Neuronal stem cell (in vitro differentiated cells): ENCODE measurements around the gene TBX5.
A peak's percentile ranks its signal among the peaks of the same experiment; 100 is the strongest.

ENCODE experiments used
- DNase-seq: peaks from one replicate; pipeline ENCODE4 v3.0.0-alpha.2; 2013; ENCODE audit warnings: low spot score
- H2AFZ ChIP-seq: one replicate; pipeline ENCODE4 v1.6.1; 2013; ENCODE audit warnings: mild to moderate bottlenecking, low read length, inconsistent platforms
- H2AK5ac ChIP-seq: 2 replicates; pipeline ENCODE4 v1.6.1; 2013; ENCODE audit warnings: low read depth, mild to moderate bottlenecking, inconsistent platforms, low read length, moderate library complexity, mixed read lengths
- H2BK120ac ChIP-seq: 2 replicates; pipeline ENCODE4 v1.6.1; 2013; ENCODE audit warnings: low read depth, mild to moderate bottlenecking, inconsistent platforms, low read length, moderate library complexity, mixed read lengths
- H2BK12ac ChIP-seq: one replicate; pipeline ENCODE4 v1.6.1; 2013; ENCODE audit warnings: low read length, inconsistent platforms
- H2BK15ac ChIP-seq: 2 replicates; pipeline ENCODE4 v1.6.1; 2013; ENCODE audit warnings: mild to moderate bottlenecking, low read length, inconsistent platforms, mixed read lengths
- H2BK5ac ChIP-seq: one replicate; pipeline ENCODE4 v1.6.1; 2013; ENCODE audit warnings: inconsistent platforms, mild to moderate bottlenecking, low read length, moderate library complexity
- H3K14ac ChIP-seq: one replicate; pipeline ENCODE4 v1.6.1; 2013; ENCODE audit warnings: low read length, inconsistent platforms
- H3K18ac ChIP-seq: 2 replicates; pipeline ENCODE4 v1.6.1; 2013; ENCODE audit warnings: low read length, inconsistent platforms
- H3K23ac ChIP-seq: 2 replicates; pipeline ENCODE4 v1.6.1; 2013; ENCODE audit warnings: low read depth, mild to moderate bottlenecking, mixed read lengths, low read length, inconsistent platforms; ENCODE audit not compliant: poor library complexity
- H3K27ac ChIP-seq: replicated peaks from 3 replicates; pipeline ENCODE4 v1.5.1; 2013; ENCODE audit warnings: low read length, inconsistent platforms
- H3K27me3 ChIP-seq, 3 experiments: 2 replicates each; pipeline ENCODE4 v1.6.1; 2013; ENCODE audit warnings: low read length in 3 of 3, mild to moderate bottlenecking in 2 of 3, inconsistent platforms in 1 of 3, low read depth in 1 of 3, mixed read lengths in 1 of 3, moderate library complexity in 1 of 3; ENCODE audit not compliant: control insufficient read depth in 3 of 3, insufficient read depth in 3 of 3
- H3K36me3 ChIP-seq, 2 donors: replicated peaks in 1 of 2; 2 replicates each; pipeline ENCODE4 v1.6.1; 2013; ENCODE audit warnings: low read length in 2 of 2; ENCODE audit not compliant: control insufficient read depth in 2 of 2, insufficient read depth in 2 of 2
- H3K4ac ChIP-seq: 2 replicates; pipeline ENCODE4 v1.6.1; 2013; ENCODE audit warnings: inconsistent platforms, mild to moderate bottlenecking, low read length, moderate library complexity
- H3K4me1 ChIP-seq, 2 donors: 1 replicate in 1 of 2; 2 replicates in 1 of 2; pipeline ENCODE4 v1.6.1; 2013; ENCODE audit warnings: low read length in 2 of 2, low read depth in 1 of 2; ENCODE audit not compliant: control insufficient read depth in 2 of 2, insufficient read depth in 1 of 2
- H3K4me2 ChIP-seq: one replicate; pipeline ENCODE4 v1.6.1; 2013; ENCODE audit warnings: mild to moderate bottlenecking, low read length, inconsistent platforms; ENCODE audit not compliant: insufficient read depth, poor library complexity, severe bottlenecking
- H3K4me3 ChIP-seq, 2 donors: 2 replicates each; pipeline ENCODE4 v1.5.1; 2013; ENCODE audit warnings: low read length in 2 of 2, mild to moderate bottlenecking in 2 of 2, inconsistent platforms in 1 of 2, moderate library complexity in 1 of 2
- H3K79me1 ChIP-seq: one replicate; pipeline ENCODE4 v1.6.1; 2013; ENCODE audit warnings: low read depth, mild to moderate bottlenecking, inconsistent platforms, low read length, moderate library complexity
- H3K9ac ChIP-seq: one replicate; pipeline ENCODE4 v1.6.1; 2013; ENCODE audit warnings: mild to moderate bottlenecking, low read depth, low read length, inconsistent platforms; ENCODE audit not compliant: poor library complexity
- H3K9me3 ChIP-seq, 2 donors: replicated peaks in 1 of 2; 2 replicates each; pipeline versions ENCODE3 to v1.6.1; 2013; ENCODE audit warnings: low read length in 2 of 2, mild to moderate bottlenecking in 2 of 2, inconsistent platforms in 1 of 2, low read depth in 1 of 2, mixed read lengths in 1 of 2, moderate library complexity in 1 of 2; ENCODE audit not compliant: control insufficient read depth in 2 of 2, insufficient read depth in 1 of 2
- H4K8ac ChIP-seq: one replicate; pipeline ENCODE4 v1.6.1; 2013; ENCODE audit warnings: low read depth, mild to moderate bottlenecking, inconsistent platforms, low read length, moderate library complexity
- H4K91ac ChIP-seq: one replicate; pipeline ENCODE4 v1.6.1; 2013; ENCODE audit warnings: low read length, low read depth, mild to moderate bottlenecking, inconsistent platforms; ENCODE audit not compliant: poor library complexity
- WGBS, 2 donors: extraction: QIAGEN DNeasy Blood & Tissue Kit; methylation state at CpG; one replicate each; pipeline ENCODE4 v1.1.7; 2013; ENCODE audit warnings: missing lambda C conversion rate in 2 of 2, mixed read lengths in 1 of 2; ENCODE audit not compliant: insufficient read length in 2 of 2, insufficient replicate concordance in 1 of 2; ENCODE audit errors: extremely low coverage in 2 of 2; 5-methylcytosine and 5-hydroxymethylcytosine counted together

TBX5 gene

DNA sequence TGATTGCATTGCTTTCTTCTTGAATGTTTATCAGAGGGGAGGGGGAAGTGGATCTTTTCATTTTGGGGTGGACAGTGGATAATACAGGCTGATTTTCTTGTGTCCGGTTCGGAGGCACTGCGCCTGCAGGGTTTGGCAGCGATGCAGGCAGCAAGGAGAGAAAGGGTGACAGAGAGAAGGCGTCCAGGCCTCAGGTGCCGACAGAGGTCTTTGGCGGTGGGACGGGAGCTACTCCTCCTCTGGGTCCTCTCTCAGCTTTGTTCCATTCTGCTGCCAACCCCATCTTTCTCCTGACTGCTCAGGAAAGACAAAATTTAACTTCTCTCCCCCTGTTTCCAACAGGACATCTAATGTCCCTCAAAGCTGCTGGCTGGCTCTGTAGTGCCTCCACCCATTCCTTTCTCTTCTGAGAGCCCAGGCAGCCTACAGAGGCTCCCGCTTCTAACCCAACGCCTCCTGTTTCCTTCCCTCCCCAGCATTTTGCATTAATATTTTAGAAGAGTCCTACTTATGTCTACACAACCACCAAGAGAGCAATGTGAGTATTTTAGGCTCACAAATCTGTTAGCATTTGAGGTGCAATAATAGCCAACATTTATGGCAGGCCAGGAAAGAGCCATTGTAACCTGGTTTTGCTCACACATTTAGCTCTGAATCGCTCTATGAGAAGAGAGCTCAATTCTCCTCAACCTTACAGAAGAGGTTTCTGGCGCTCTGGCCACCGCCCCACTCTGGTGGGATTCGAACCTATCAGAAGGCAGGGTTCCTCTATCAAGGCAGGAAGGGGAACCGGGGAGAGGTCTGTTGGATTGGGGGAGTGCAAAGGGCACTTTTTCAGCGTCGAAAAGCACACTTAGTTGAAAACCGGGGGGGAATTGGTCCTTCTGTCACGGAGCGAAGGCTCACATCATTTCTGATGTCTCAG lies 7.1 kb upstream of the TBX5 start:
- Histone ChIP-seq H3K9me3 (peaks cover 0 to 1% of the 10 kb centered on the region in 2 donors), H2AK5ac (no peak overlapping the region), H3K4me3 (no peak overlapping the region), H3K14ac (no peak overlapping the region), H3K27ac (no peak overlapping the region), H3K18ac (no peak overlapping the region), H3K36me3 (no peaks in the 10 kb centered on the region), H3K23ac (peak overlapping the region; percentile 8), H3K27me3 (peaks cover 53 to 100% (median 96%) of the 10 kb centered on the region in 3 experiments), H4K91ac (no peak overlapping the region), H2AFZ (no peak overlapping the region), H3K9ac (no peak overlapping the region), H4K8ac (no peak overlapping the region), H2BK15ac (no peak overlapping the region), H2BK5ac (no peak overlapping the region), H3K4me1 (no peaks in the 10 kb centered on the region), H3K4ac (no peak overlapping the region), H3K79me1 (no peaks in the 10 kb centered on the region), H2BK120ac (no peak overlapping the region), H2BK12ac (no peak overlapping the region), H3K4me2 (no peak overlapping the region)
- no CpG with 5 or more reads among the region's 20 CpGs for WGBS, 2 donors
- no peak for DNase-seq

DNA sequence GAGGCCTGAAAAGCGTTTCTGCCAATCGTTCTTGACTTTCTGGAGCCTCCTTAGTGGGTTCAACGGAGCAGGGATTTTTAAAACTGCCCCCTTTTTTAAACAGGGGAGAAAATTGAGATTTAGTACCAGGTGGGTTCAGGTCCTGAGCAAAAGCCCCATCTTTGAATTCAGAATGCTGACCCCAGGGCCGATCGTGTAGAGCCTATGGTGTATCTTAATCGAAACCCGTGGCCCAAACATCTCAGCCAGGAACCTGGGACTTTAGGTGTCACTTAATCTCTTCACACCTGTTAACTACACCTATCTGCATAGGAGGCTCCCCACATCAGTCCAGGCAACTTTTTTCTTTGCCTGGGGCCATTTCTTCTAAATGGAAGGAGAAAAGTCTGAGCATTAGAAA lies 6.4 kb upstream of the TBX5 start:
- H4K8ac ChIP-seq, result no peak overlapping the region
- peaks cover 0 to 1% of the 10 kb centered on the region in 2 donors for H3K9me3 ChIP-seq
- H3K18ac ChIP-seq, result no peak overlapping the region
- no peak overlapping the region for H3K4me2 ChIP-seq
- H3K27me3 ChIP-seq, result peaks cover 61 to 100% (median 99%) of the 10 kb centered on the region in 3 experiments
- H3K79me1 ChIP-seq, result no peaks in the 10 kb centered on the region
- no peak overlapping the region for H2BK15ac ChIP-seq
- H3K14ac ChIP-seq, result no peak overlapping the region
- no peak overlapping the region for H3K4me3 ChIP-seq
- H2BK5ac ChIP-seq, result no peak overlapping the region
- WGBS, 2 donors, result no CpG with 5 or more reads among the region's 7 CpGs
- no peaks in the 10 kb centered on the region for H3K4me1 ChIP-seq
- H2AK5ac ChIP-seq, result no peak overlapping the region
- H3K36me3 ChIP-seq, result no peaks in the 10 kb centered on the region
- no peak overlapping the region for H3K4ac ChIP-seq
- H2BK12ac ChIP-seq, result no peak overlapping the region
- no peak for DNase-seq
- no peak overlapping the region for H3K9ac ChIP-seq
- H3K27ac ChIP-seq, result no peak overlapping the region
- no peak overlapping the region for H2AFZ ChIP-seq
- no peak overlapping the region for H4K91ac ChIP-seq
- no peak overlapping the region for H3K23ac ChIP-seq
- no peak overlapping the region for H2BK120ac ChIP-seq

DNA sequence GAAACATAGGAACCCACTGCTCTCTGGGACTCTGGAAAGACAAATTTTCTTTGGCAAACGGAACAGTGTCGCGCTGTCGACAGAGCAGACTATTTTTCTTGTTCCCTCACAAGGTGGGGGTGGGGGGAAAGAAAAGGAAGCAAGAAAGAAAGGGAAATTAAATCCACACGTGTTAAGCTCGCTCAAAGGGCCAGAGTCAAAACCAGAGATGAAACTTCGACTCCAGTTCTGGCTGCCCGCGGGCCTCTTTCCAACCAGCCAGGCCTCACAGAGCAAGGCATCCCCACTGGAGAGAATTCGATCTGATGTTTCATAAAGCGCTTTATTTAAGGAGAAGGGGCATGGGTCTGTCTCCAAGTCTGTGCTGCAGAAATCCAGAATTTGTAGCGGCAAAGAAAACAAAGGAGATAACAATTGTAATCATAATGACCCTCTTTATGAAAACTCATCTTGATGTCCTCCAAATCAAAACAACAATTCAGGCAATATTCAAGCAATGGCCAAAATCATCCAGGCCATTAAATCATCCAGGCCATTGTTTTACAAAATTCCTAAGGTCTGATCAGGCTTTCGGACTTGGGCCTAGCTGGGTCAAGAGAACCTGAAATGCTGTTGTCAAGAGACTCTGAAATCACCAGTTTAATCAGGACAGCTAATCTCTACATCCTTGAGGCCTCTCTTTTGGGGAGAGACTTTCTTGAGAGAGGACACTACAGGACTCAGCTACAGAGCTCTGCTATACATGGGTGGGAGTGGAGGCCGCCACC lies 5.3 kb upstream of the TBX5 start:
- H3K4me3 ChIP-seq, result no peak overlapping the region
- no peak overlapping the region for H3K18ac ChIP-seq
- no peak overlapping the region for H3K23ac ChIP-seq
- H3K4me2 ChIP-seq, result no peak overlapping the region
- H3K4me1 ChIP-seq, result no peaks in the 10 kb centered on the region
- no peak overlapping the region for H4K91ac ChIP-seq
- no peak overlapping the region for H2BK12ac ChIP-seq
- no peak overlapping the region for H3K9ac ChIP-seq
- no peak overlapping the region for H2BK120ac ChIP-seq
- no peaks in the 10 kb centered on the region for H3K36me3 ChIP-seq
- H3K27me3 ChIP-seq, result peaks cover 71 to 100% (median 99%) of the 10 kb centered on the region in 3 experiments
- no peaks in the 10 kb centered on the region for H3K79me1 ChIP-seq
- DNase-seq, result no peak
- no peak overlapping the region for H3K14ac ChIP-seq
- H2AK5ac ChIP-seq, result no peak overlapping the region
- H4K8ac ChIP-seq, result no peak overlapping the region
- H3K4ac ChIP-seq, result no peak overlapping the region
- no peak overlapping the region for H2BK15ac ChIP-seq
- no peak overlapping the region for H2BK5ac ChIP-seq
- no peak overlapping the region for H2AFZ ChIP-seq
- peaks cover 0 to 1% of the 10 kb centered on the region in 2 donors for H3K9me3 ChIP-seq
- WGBS, 2 donors, result no CpG with 5 or more reads among the region's 14 CpGs
- H3K27ac ChIP-seq, result no peak overlapping the region
